Immature natural killer cell (primary cell): ENCODE results near the gene COLGALT1. TPM values are rescaled to one million over a fixed set of nuclear protein-coding genes. Genes with fewer than 3 reads are reported as not detected.
A peak's percentile ranks its signal among the peaks of the same experiment; 100 is the strongest.
"Not testable (repeated sequence)": the region's sequence is repeated elsewhere in the genome, so short reads cannot be mapped to it uniquely, and the experiment has no call there.

ENCODE experiments used
- DNase-seq, 3 donors: peaks; one replicate each; pipeline ENCODE4 v3.0.0; 2022; ENCODE audit warnings: mixed read lengths in 1 of 3
- H3K27ac Mint-ChIP-seq, 6 donors: one replicate each; pipeline ENCODE4 v1.8.0; 2020; ENCODE audit warnings: mixed read lengths in 6 of 6, mild to moderate bottlenecking in 5 of 6, inconsistent platforms in 4 of 6, moderate library complexity in 3 of 6
- H3K27me3 Mint-ChIP-seq, 3 donors: one replicate each; pipeline ENCODE4 v1.8.0; 2020 to 2021; ENCODE audit warnings: low read depth in 3 of 3, mild to moderate bottlenecking in 3 of 3, mixed read lengths in 3 of 3, moderate library complexity in 3 of 3, inconsistent platforms in 1 of 3
- H3K36me3 Mint-ChIP-seq, 3 donors: one replicate each; pipeline ENCODE4 v1.8.0; 2020; ENCODE audit warnings: mixed read lengths in 3 of 3, inconsistent platforms in 2 of 3, mild to moderate bottlenecking in 2 of 3
- H3K4me1 Mint-ChIP-seq, 2 donors: one replicate each; pipeline ENCODE4 v1.8.0; 2020; ENCODE audit warnings: inconsistent platforms in 2 of 2, mild to moderate bottlenecking in 2 of 2, mixed read lengths in 2 of 2, moderate library complexity in 1 of 2
- H3K4me3 Mint-ChIP-seq, 5 donors: one replicate each; pipeline ENCODE4 v1.8.0; 2020; ENCODE audit warnings: mild to moderate bottlenecking in 5 of 5, mixed read lengths in 5 of 5, inconsistent platforms in 3 of 5, moderate library complexity in 3 of 5
- H3K9me3 Mint-ChIP-seq, 6 donors: one replicate each; pipeline ENCODE4 v1.8.0; 2020; ENCODE audit warnings: mild to moderate bottlenecking in 6 of 6, mixed read lengths in 6 of 6, inconsistent platforms in 4 of 6, moderate library complexity in 3 of 6
- polyA plus RNA-seq, 3 donors: library from polyadenylated mRNA; unstranded; fragments of 300-500 nt; fragmentation: Illumina TruSeq; gene quantifications; one replicate each; pipeline ENCODE4 v1.2.3, GENCODE V29; 2021

The COLGALT1 gene
- polyA plus RNA-seq, 3 donors from 2014 or later, result 16.9 to 26.8 (median 22.6) TPM

DNA sequence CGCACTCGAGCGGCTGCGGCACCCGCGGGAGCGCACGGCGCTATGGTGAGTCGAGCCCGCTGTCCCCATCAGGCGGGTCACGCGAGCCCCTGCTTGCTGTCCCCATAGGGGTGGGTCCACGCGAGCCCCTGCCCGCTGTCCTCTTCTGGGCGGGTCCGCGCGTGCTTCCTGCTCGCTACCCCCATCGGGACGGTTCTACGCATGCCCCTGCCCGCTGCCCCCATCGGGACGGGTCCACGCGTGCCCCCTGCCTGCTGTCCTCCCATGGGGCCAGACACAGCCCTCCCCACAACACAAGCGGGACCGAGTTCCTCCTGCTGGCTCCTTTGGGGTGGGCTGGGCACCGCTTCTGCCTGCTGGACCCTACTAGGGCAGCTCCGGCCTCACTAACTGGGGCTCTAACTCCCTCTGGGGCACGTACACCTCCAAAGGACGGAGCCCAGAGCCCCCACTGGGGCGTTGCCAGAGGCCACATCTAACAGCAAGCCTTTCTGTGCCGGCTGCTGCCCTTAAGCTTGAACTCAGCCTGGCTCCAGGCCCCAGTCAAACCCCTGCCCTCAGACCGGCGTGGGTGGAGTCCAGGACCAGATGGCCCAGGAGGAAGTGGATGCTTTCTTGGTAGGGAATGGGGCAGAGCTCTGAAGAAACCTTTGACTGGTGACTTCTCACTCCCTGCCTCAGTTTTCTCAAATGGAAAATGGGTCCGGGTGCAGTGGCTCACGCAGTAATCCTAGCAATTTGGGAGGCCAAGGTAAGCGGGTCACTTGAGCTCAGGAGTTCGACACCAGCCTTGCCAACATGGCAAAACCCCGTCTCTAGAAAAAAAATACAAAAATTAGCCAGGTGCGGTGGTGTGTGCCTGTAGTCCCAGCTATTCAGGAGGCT is 722 bp downstream of the COLGALT1 start:
- peaks cover 0 to 2% (median 0%) of the 10 kb centered on the region in 3 donors for H3K27me3 Mint-ChIP-seq
- H3K27ac Mint-ChIP-seq, result peak overlapping the region in 5 of 6 donors; percentile 34 to 69 (median 56)
- DNase-seq, result no peak

DNA sequence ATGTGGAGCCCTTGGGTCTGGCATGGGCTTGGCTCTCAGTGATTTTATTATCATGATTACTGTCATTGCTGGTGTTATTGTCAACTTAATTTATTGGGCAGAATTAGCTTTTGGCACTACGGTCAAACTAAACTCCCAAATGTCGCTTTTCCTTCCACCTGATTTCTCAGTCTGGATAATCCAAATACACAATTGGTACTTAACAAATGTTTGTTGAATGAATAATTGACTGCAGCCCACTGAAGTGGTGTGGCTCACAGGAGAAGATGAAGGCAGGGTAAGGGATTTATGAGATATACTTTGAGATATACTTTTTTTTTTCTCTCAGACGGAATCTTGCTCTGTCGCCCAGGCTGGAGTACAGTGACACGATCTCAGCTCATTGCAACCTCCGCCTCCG is 1.5 kb downstream of the COLGALT1 start:
- H3K27ac Mint-ChIP-seq, result peak overlapping the region in 1 of 6 donors; percentile 24
- peaks cover 0 to 2% (median 0%) of the 10 kb centered on the region in 3 donors for H3K27me3 Mint-ChIP-seq
- H3K36me3 Mint-ChIP-seq, result peaks cover 5 to 17% (median 10%) of the 10 kb centered on the region in 3 donors
- peak overlapping the region; percentile 81 to 84 (median 83) for H3K4me3 Mint-ChIP-seq
- no peaks in the 10 kb centered on the region for H3K9me3 Mint-ChIP-seq
- peaks cover 17 to 19% of the 10 kb centered on the region in 2 donors for H3K4me1 Mint-ChIP-seq
- no peak for DNase-seq

More for the DNA sequence above, 722 bp downstream of the COLGALT1 start:
- Mint-ChIP-seq H3K4me1 (peaks cover 17 to 19% of the 10 kb centered on the region in 2 donors), H3K36me3 (peaks cover 5 to 12% (median 7%) of the 10 kb centered on the region in 3 donors), H3K9me3 (no peaks in the 10 kb centered on the region), H3K4me3 (peak overlapping the region; percentile 81 to 84 (median 83))

DNA sequence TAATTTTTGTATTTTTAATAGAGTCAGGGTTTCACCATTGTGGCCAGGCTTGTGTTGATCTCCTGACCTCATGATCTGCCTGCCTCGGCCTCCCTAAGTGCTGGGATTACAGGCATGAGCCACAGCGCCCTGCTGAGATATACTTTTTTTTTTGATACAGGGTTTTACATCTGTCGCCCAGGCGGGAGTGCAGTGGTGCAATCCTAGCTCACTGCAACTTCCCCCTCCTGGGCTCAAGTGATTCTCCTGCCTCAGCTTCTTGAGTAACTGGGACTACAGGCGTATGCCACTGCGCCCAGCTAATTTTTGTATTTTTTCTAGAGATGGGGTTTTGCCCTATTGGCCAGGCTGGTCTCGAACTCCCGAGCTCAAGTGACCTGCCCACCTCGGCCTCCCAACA is 2.0 kb downstream of the COLGALT1 start:
- peaks cover 17 to 19% of the 10 kb centered on the region in 2 donors for H3K4me1 Mint-ChIP-seq
- H3K9me3 Mint-ChIP-seq, result no peaks in the 10 kb centered on the region
- H3K36me3 Mint-ChIP-seq, result peaks cover 5 to 19% (median 10%) of the 10 kb centered on the region in 3 donors
- no peak for DNase-seq
- H3K27me3 Mint-ChIP-seq, result peaks cover 0 to 2% (median 1%) of the 10 kb centered on the region in 3 donors
- no peak overlapping the region for H3K27ac Mint-ChIP-seq
- H3K4me3 Mint-ChIP-seq, result peak overlapping the region; percentile 39 to 84 (median 82)

DNA sequence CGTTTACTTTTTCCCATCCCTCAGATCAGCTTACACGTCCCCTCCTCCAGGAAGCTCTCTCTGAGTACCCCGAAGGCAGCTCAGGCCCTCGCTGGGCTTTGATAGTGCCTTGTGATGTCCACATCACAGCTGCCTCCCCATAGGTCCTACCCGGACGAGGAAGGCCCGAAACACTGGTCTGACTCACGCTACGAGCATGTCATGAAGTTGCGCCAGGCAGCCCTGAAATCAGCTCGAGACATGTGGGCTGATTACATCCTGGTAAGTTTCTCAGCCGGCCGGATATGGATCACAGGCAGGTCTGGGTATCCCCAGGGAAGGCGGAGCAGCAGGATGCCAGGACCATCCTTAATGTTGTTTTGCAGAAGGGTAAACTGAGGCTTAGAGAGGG is 4.8 kb downstream of the COLGALT1 start:
- Mint-ChIP-seq H3K4me3 (peak overlapping the region in 1 of 5 donors; percentile 18), H3K36me3 (peaks cover 10 to 25% (median 10%) of the 10 kb centered on the region in 3 donors), H3K9me3 (no peaks in the 10 kb centered on the region), H3K27me3 (peaks cover 0 to 4% (median 2%) of the 10 kb centered on the region in 3 donors), H3K4me1 (peaks cover 12 to 18% of the 10 kb centered on the region in 2 donors), H3K27ac (peak overlapping the region in 2 of 6 donors; percentile 40 to 71)
- DNase-seq, result no peak

DNA sequence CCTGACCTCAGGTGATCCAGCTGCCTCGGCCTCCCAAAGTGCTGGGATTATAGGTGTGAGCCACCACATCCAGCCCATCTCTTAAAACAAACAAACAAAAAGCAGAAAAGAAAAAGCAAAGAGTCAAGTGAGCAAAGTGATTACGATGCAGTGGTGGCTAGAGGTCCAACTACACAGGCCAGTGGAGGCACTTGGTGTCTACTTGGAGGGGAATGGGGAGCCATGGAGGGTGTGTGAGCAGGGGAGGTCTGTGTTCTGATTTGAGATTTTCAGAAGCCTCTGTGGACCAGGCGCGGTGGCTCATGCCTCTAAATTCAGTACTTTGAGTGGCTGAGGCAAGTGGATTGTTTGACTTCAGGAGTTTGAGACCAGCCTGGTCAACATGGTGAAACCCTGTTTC is 6.6 kb downstream of the COLGALT1 start:
- Mint-ChIP-seq H3K4me1 (peaks cover 1 to 7% of the 10 kb centered on the region in 2 donors), H3K27me3 (peaks cover 0 to 4% (median 3%) of the 10 kb centered on the region in 3 donors), H3K27ac (no peak overlapping the region), H3K4me3 (no peak overlapping the region), H3K36me3 (peaks cover 10 to 28% (median 10%) of the 10 kb centered on the region in 3 donors), H3K9me3 (no peaks in the 10 kb centered on the region)
- DNase-seq, result no peak

DNA sequence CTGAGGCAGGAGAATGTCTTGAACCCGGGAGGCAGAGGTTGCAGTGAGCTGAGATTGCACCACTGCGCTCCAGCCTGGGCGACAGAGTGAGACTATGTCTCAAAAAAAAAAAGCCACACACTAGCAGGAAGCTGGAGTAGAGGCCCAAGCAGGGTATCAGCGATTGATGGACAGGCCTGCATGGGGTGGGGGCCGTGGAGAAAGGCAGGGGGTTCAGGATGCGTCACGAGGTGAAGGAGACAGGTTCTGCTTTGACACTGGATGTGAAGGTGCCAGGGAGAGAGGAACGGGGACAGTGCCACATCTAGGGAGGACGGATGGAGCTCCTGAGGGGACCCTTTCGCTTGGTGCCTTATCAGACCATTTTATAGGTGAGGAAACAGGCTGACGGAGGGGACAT is 7.1 kb downstream of the COLGALT1 start:
- peaks cover 10 to 28% (median 10%) of the 10 kb centered on the region in 3 donors for H3K36me3 Mint-ChIP-seq
- DNase-seq, result no peak
- peaks cover 0 to 7% of the 10 kb centered on the region in 2 donors for H3K4me1 Mint-ChIP-seq
- H3K4me3 Mint-ChIP-seq, result no peak overlapping the region
- peaks cover 0 to 4% (median 4%) of the 10 kb centered on the region in 3 donors for H3K27me3 Mint-ChIP-seq
- peak overlapping the region in 1 of 6 donors; percentile 40 for H3K27ac Mint-ChIP-seq
- H3K9me3 Mint-ChIP-seq, result no peaks in the 10 kb centered on the region

DNA sequence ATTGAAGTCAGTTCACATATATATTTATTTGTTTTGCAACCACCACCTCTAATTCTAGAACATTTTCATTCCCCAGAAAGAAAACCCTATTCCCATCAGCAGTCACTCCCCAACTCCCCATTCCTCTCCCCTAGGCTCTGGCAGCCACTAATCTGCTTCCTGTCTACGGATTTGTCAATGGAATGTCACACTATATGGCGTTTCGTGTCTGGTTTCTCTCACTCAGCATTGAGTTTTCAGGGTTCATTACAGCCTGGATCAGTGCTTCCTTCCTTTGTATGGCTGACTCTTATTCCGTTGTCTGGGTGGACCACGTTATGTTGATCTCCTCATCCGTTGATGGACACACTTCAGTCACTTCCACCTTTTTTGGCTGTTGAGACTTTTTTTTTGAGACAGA is 9.3 kb downstream of the COLGALT1 start:
- peaks cover 0 to 4% (median 4%) of the 10 kb centered on the region in 3 donors for H3K27me3 Mint-ChIP-seq
- no peak for DNase-seq
- no peaks in the 10 kb centered on the region for H3K9me3 Mint-ChIP-seq
- peaks cover 0 to 7% of the 10 kb centered on the region in 2 donors for H3K4me1 Mint-ChIP-seq
- H3K4me3 Mint-ChIP-seq, result no peak overlapping the region
- H3K27ac Mint-ChIP-seq, result no peak overlapping the region
- H3K36me3 Mint-ChIP-seq, result peaks cover 14 to 36% (median 15%) of the 10 kb centered on the region in 3 donors

DNA sequence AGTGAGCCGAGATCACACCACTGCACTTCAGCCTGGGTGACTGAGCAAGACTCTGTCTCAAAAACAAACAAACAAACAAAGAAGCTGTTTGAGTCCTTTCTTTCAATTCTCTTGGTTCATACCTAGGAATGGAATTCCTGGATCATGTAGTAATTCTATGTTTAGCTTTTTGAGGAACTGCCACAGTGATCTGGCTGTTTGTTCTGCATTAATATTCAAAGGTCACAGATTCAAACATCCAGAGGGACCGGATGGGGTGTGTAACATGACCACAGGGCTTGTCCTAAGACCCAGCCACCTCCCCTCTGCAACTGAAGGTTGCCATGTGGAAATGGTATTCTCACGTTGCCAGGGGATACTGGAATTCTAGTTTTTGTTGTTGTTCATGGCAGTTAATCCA is 10.2 kb downstream of the COLGALT1 start:
- Mint-ChIP-seq H3K27ac (no peak overlapping the region), H3K9me3 (no peaks in the 10 kb centered on the region), H3K36me3 (peaks cover 7 to 28% (median 9%) of the 10 kb centered on the region in 3 donors), H3K4me1 (peaks cover 0 to 3% of the 10 kb centered on the region in 2 donors), H3K27me3 (peaks cover 0 to 4% (median 2%) of the 10 kb centered on the region in 3 donors), H3K4me3 (no peak overlapping the region)
- no peak for DNase-seq

DNA sequence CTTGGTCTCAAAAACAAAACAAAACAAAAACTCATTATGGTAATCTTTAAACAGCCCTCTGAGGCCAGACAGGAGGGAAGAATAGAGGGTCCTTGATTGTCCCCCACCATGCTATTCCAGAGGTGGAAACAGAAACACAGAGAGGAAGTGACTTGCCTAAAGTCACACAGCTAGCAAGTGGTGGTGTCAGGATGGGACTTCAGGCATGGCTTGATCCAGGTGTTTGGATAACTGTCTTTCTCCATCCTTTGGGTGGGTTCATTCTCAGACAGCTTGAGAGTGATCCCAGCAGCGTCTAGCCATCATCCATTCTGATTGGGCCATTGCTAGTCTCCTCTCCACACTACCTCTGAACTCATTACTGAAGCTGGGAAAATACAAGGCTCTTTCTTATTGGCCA is 12.5 kb downstream of the COLGALT1 start:
- H3K4me1 Mint-ChIP-seq, result no peaks in the 10 kb centered on the region
- H3K4me3 Mint-ChIP-seq, result no peak overlapping the region
- DNase-seq, result no peak
- H3K27ac Mint-ChIP-seq, result no peak overlapping the region
- H3K9me3 Mint-ChIP-seq, result no peaks in the 10 kb centered on the region
- peaks cover 4 to 29% (median 15%) of the 10 kb centered on the region in 3 donors for H3K36me3 Mint-ChIP-seq
- H3K27me3 Mint-ChIP-seq, result peaks cover 0 to 3% (median 2%) of the 10 kb centered on the region in 3 donors

DNA sequence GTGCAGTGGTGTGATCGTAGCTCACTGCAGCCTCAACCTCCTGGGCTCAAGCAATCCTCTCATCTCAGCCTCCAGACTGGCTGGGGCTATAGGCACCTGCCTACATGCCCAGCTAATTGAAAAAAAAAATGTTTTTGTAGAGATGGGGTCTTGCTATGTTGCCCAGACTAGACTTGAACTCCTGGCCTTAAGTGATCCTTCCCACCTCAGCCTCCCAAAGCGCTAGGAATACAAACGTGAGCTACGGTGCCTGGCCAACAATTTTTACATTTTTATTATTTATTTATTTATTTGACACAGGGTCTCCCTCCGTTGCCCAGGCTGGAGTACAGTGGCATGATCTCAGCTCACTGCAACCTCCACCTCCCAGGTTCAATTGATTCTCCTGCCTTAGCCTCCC is 14.8 kb downstream of the COLGALT1 start:
- H3K4me3 Mint-ChIP-seq, DNase-seq, H3K9me3 Mint-ChIP-seq, H3K27ac Mint-ChIP-seq, H3K4me1 Mint-ChIP-seq, H3K27me3 Mint-ChIP-seq: not testable (repeated sequence)
- peaks cover 4 to 23% (median 10%) of the 10 kb centered on the region in 3 donors for H3K36me3 Mint-ChIP-seq

DNA sequence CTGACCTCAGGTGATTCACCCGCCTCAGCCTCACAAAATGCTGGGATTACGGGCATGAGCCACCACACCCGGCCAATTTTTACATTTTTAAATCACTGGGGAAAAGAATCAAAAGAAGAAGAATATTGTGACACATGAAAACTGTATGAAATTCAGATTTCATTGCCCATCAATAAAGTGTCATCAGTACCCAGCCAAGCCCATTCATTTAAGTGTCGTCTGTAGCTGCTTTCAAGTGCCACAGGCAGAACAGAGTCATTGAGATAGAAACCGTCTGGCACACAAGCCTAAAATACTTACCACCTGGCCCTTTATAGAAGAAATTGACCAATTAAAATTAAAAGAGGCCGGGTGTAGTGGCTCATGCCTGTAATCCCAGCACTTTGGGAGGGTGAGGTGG is 15.3 kb downstream of the COLGALT1 start:
- Mint-ChIP-seq H3K4me3 (no peak overlapping the region), H3K27ac (no peak overlapping the region), H3K27me3 (peaks cover 0 to 3% (median 2%) of the 10 kb centered on the region in 3 donors), H3K36me3 (peaks cover 4 to 23% (median 10%) of the 10 kb centered on the region in 3 donors), H3K4me1 (peaks cover 0 to 2% of the 10 kb centered on the region in 2 donors), H3K9me3 (no peaks in the 10 kb centered on the region)
- DNase-seq, result no peak

DNA sequence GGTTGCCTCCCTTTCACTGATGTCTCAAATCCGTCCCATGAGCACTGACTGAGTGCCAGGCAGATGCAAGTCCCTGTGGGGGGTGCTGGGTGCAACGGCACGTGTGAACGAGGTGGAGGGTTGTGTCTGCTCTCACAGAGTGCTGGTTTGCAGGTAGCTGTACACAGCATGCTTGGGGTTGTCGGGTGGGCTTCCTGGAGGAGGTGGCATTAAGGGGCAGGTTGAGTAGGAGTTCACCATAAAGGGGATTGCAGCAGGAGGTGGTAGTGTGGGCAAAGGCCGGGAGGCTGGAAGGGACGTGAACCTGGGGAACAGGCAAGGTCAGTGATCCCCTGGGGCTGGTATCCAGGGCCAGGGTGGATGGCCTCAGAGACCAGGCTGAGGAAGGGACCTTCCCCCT is 17.2 kb downstream of the COLGALT1 start:
- Mint-ChIP-seq H3K36me3 (peaks cover 4 to 19% (median 10%) of the 10 kb centered on the region in 3 donors), H3K4me3 (no peak overlapping the region), H3K4me1 (peaks cover 0 to 2% of the 10 kb centered on the region in 2 donors), H3K27me3 (peaks cover 0 to 2% (median 1%) of the 10 kb centered on the region in 3 donors), H3K9me3 (no peaks in the 10 kb centered on the region), H3K27ac (no peak overlapping the region)
- no peak for DNase-seq

DNA sequence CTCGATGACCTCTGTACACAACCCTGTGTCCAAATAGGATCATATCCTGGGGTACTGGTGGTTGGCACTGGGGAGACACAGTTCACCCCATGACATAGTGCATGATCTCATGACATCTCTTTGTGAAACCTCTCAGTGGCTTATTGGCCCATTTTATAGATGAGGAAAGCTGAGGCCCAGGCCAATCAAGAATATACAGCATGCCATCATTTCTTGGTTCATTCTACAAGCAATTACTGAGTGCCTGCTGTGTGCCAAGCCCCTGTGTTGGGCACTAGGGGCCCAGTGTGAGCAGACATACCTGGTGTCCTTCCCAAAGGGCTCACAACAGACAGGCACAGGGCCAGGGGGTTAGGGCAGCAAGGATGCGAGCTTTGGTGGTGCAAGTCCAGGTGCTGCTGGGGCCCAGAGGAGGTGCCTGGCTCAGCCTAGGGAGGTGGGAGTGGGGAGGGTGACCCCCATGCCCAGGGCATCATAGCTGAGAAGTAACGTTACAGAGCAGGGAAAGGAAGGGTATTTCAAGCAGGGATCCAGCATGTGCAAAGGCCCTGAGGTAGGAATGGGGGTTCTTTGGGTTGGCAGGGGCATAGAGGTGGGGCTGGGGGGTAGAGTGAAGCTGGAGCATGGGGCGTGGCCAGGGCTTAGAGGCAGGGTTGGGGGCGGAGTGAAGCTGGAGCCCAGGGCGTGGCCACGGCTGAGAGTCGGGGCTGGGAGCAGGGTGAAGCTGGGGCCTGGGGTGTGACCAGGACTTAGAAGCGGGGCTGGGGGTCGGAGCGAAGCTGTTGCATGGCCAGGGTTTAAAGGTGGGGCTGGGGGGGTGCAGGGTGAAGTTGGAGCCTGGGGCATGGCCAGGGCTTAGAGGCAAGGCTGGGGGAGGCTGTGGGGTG is 20.7 kb downstream of the COLGALT1 start:
- H3K27me3 Mint-ChIP-seq, result peaks cover 0 to 2% (median 1%) of the 10 kb centered on the region in 3 donors
- H3K9me3 Mint-ChIP-seq, result no peaks in the 10 kb centered on the region
- peaks cover 0 to 2% of the 10 kb centered on the region in 2 donors for H3K4me1 Mint-ChIP-seq
- H3K4me3 Mint-ChIP-seq, result no peak overlapping the region
- no peak overlapping the region for H3K27ac Mint-ChIP-seq
- peaks cover 4 to 20% (median 16%) of the 10 kb centered on the region in 3 donors for H3K36me3 Mint-ChIP-seq
- no peak for DNase-seq
